WTC11 (cell line): ENCODE data around the gene FCMR. TPM values are rescaled to one million over a fixed set of nuclear protein-coding genes. Genes with fewer than 3 reads are reported as not detected.

ENCODE experiments used
- ATAC-seq: fragments of 200-7000 bp; cut with Tn5 transposase; 2 replicates; pipeline ENCODE4 v1.10.0; 2021; ENCODE audit warnings: mild to moderate bottlenecking, moderate library complexity
- CTCF ChIA-PET: fragments of 300-600 bp; sonication (Branson Sonifier 250); formaldehyde crosslinking; loops from one replicate; lab custom pipeline; 2021; ENCODE audit warnings: antibody characterized with exemption; lab: Charles Lee
- POLR2A ChIA-PET: fragments of 350-600 bp; sonication (Branson Sonifier 250); formaldehyde crosslinking; loops from one replicate; lab custom pipeline; 2021; ENCODE audit warnings: antibody characterized with exemption; lab: Charles Lee
- DNase-seq: peaks from one replicate; pipeline ENCODE4 v3.0.0; 2021; ENCODE audit warnings: low spot score
- H3K27ac Mint-ChIP-seq: 2 replicates; pipeline ENCODE4 v1.8.0; 2021; ENCODE audit warnings: mixed read lengths
- H3K27me3 Mint-ChIP-seq: 2 replicates; pipeline ENCODE4 v1.8.0; 2021; ENCODE audit warnings: low read depth, mild to moderate bottlenecking, moderate library complexity, mixed read lengths
- H3K36me3 Mint-ChIP-seq: 2 replicates; pipeline ENCODE4 v1.8.0; 2021; ENCODE audit warnings: mixed read lengths
- H3K4me1 Mint-ChIP-seq: 2 replicates; pipeline ENCODE4 v1.8.0; 2022; ENCODE audit warnings: mixed read lengths
- H3K4me3 Mint-ChIP-seq: 2 replicates; pipeline ENCODE4 v1.8.0; 2021; ENCODE audit warnings: mild to moderate bottlenecking, moderate library complexity, mixed read lengths
- H3K9me3 Mint-ChIP-seq: 2 replicates; pipeline ENCODE4 v1.8.0; 2021; ENCODE audit warnings: mixed read lengths
- ATF1 ChIP-seq: sonication (generic); formaldehyde crosslinking; IDR thresholded peaks from 2 replicates; pipeline ENCODE4 v1.8.1; 2023; ENCODE audit warnings: mild to moderate bottlenecking, moderate library complexity, missing genetic modification reagents
- CREM ChIP-seq: sonication (generic); formaldehyde crosslinking; IDR thresholded peaks from 2 replicates; pipeline ENCODE4 v1.8.1; 2022; ENCODE audit warnings: mild to moderate bottlenecking, missing genetic modification reagents, moderate library complexity
- ELF4 ChIP-seq: sonication (generic); formaldehyde crosslinking; IDR thresholded peaks from 2 replicates; pipeline ENCODE4 v1.8.1; 2022; ENCODE audit warnings: low read depth, mild to moderate bottlenecking, moderate library complexity, missing genetic modification reagents
- FOXJ3 ChIP-seq: sonication (generic); formaldehyde crosslinking; IDR thresholded peaks from 2 replicates; pipeline ENCODE4 v1.9.0; 2021; ENCODE audit warnings: missing genetic modification reagents, mild to moderate bottlenecking, borderline replicate concordance
- FOXK1 ChIP-seq: sonication (generic); formaldehyde crosslinking; IDR thresholded peaks from 2 replicates; pipeline ENCODE4 v1.8.0; 2022; ENCODE audit warnings: mild to moderate bottlenecking, moderate library complexity, missing genetic modification reagents
- GABPB1 ChIP-seq: sonication (generic); formaldehyde crosslinking; IDR thresholded peaks from 2 replicates; pipeline ENCODE4 v1.8.1; 2023; ENCODE audit warnings: mild to moderate bottlenecking, missing genetic modification reagents
- HMGXB4 ChIP-seq: sonication (generic); formaldehyde crosslinking; IDR thresholded peaks from 2 replicates; pipeline ENCODE4 v1.8.1; 2023; ENCODE audit warnings: mild to moderate bottlenecking, moderate library complexity, missing genetic modification reagents
- JUN ChIP-seq: sonication (generic); formaldehyde crosslinking; IDR thresholded peaks from 2 replicates; pipeline ENCODE4 v1.8.0; 2023; ENCODE audit warnings: mild to moderate bottlenecking, missing genetic modification reagents
- NFE2L1 ChIP-seq: sonication (generic); formaldehyde crosslinking; IDR thresholded peaks from 2 replicates; pipeline ENCODE4 v1.8.1; 2023; ENCODE audit warnings: missing genetic modification reagents
- NFYB ChIP-seq: sonication (generic); formaldehyde crosslinking; conservative IDR thresholded peaks from 2 replicates; pipeline ENCODE4 v1.8.0; 2022; ENCODE audit warnings: low read depth, missing genetic modification reagents
- SP1 ChIP-seq: sonication (generic); formaldehyde crosslinking; conservative IDR thresholded peaks from 2 replicates; pipeline ENCODE4 v1.8.1; 2022; ENCODE audit warnings: missing genetic modification reagents
- USF1 ChIP-seq: sonication (generic); formaldehyde crosslinking; IDR thresholded peaks from 2 replicates; pipeline ENCODE4 v1.8.0; 2022; ENCODE audit warnings: mild to moderate bottlenecking, missing genetic modification reagents
- USF2 ChIP-seq: sonication (generic); formaldehyde crosslinking; IDR thresholded peaks from 2 replicates; pipeline ENCODE4 v1.8.1; 2023; ENCODE audit warnings: mild to moderate bottlenecking, missing genetic modification reagents, moderate library complexity
- ZNF396 ChIP-seq: fragments of 250-450 bp; sonication (Bioruptor Pico); IDR thresholded peaks from 2 replicates; pipeline ENCODE4 v1.8.0; 2021; ENCODE audit warnings: mild to moderate bottlenecking, moderate library complexity, borderline replicate concordance
- ZNF512 ChIP-seq: sonication (generic); formaldehyde crosslinking; IDR thresholded peaks from 2 replicates; pipeline ENCODE4 v1.8.1; 2022; ENCODE audit warnings: missing genetic modification reagents, borderline replicate concordance
- total RNA-seq: library from RNA; stranded (reverse); gene quantifications from 3 replicates; pipeline ENCODE4 v1.2.3, GENCODE V29; 2021
- TF ChIP-seq, protein P1 (sequence below): sonication (generic); formaldehyde crosslinking; IDR thresholded peaks from 2 replicates; pipeline ENCODE4 v1.8.1; 2023; ENCODE audit warnings: mild to moderate bottlenecking, missing genetic modification reagents, moderate library complexity
- TF ChIP-seq, protein P2 (sequence below): fragments of 250-450 bp; sonication (Bioruptor Pico); IDR thresholded peaks from 2 replicates; pipeline ENCODE4 v1.8.0; 2021; ENCODE audit warnings: mild to moderate bottlenecking
- TF ChIP-seq, protein P3 (sequence below): sonication (generic); formaldehyde crosslinking; IDR thresholded peaks from 2 replicates; pipeline ENCODE4 v1.8.1; 2022; ENCODE audit warnings: mild to moderate bottlenecking, moderate library complexity, missing genetic modification reagents
- TF ChIP-seq, protein P4 (sequence below): sonication (generic); formaldehyde crosslinking; IDR thresholded peaks from 2 replicates; pipeline ENCODE4 v1.8.0; 2023; ENCODE audit warnings: mild to moderate bottlenecking, missing genetic modification reagents

FCMR gene
- total RNA-seq, 1 experiment from 2014 or later = 1.0 TPM

GRCh38 chr1:206895837-206896242 is 25.9 kb downstream of the FCMR start:
- no peak for ATAC-seq
- no peak overlapping the region for H3K4me3 Mint-ChIP-seq
- H3K27me3 Mint-ChIP-seq = no peaks in the 10 kb centered on the region
- H3K9me3 Mint-ChIP-seq = no peaks in the 10 kb centered on the region
- ChIA-PET CTCF (interaction anchor here (0.9 to 2.6 kb wide), 4 partner anchors 11 to 36 kb away, joined by 3 to 11 read pairs (median 5); no protein-coding TSS in a partner anchor), POLR2A (no interaction called here)
- TF ChIP-seq NFE2L1 (CRISPR knock-in tag) (no peak), GABPB1 (CRISPR knock-in tag) (no peak), USF2 (CRISPR knock-in tag) (no peak), ZNF512 (CRISPR knock-in tag) (no peak), NFYB (no peak), JUN (CRISPR knock-in tag) (no peak), ZNF396 (CRISPR knock-in tag) (no peak), HMGXB4 (CRISPR knock-in tag) (no peak)
- TF ChIP-seq, protein P1, sequence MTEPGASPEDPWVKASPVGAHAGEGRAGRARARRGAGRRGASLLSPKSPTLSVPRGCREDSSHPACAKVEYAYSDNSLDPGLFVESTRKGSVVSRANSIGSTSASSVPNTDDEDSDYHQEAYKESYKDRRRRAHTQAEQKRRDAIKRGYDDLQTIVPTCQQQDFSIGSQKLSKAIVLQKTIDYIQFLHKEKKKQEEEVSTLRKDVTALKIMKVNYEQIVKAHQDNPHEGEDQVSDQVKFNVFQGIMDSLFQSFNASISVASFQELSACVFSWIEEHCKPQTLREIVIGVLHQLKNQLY (CRISPR knock-in tag) = no peak
- TF ChIP-seq, protein P2, sequence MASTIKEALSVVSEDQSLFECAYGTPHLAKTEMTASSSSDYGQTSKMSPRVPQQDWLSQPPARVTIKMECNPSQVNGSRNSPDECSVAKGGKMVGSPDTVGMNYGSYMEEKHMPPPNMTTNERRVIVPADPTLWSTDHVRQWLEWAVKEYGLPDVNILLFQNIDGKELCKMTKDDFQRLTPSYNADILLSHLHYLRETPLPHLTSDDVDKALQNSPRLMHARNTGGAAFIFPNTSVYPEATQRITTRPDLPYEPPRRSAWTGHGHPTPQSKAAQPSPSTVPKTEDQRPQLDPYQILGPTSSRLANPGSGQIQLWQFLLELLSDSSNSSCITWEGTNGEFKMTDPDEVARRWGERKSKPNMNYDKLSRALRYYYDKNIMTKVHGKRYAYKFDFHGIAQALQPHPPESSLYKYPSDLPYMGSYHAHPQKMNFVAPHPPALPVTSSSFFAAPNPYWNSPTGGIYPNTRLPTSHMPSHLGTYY (CRISPR knock-in tag) = no peak
- TF ChIP-seq, protein P3, sequence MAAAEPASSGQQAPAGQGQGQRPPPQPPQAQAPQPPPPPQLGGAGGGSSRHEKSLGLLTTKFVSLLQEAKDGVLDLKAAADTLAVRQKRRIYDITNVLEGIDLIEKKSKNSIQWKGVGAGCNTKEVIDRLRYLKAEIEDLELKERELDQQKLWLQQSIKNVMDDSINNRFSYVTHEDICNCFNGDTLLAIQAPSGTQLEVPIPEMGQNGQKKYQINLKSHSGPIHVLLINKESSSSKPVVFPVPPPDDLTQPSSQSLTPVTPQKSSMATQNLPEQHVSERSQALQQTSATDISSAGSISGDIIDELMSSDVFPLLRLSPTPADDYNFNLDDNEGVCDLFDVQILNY = no peak
- peaks cover 10% of the 10 kb centered on the region for H3K4me1 Mint-ChIP-seq
- H3K27ac Mint-ChIP-seq = no peak overlapping the region
- no peaks in the 10 kb centered on the region for H3K36me3 Mint-ChIP-seq
- no peak for DNase-seq

- Mint-ChIP-seq H3K4me1 (peaks cover 16% of the 10 kb centered on the region), H3K36me3 (no peaks in the 10 kb centered on the region)
- POLR2A ChIA-PET = no interaction called here
- TF ChIP-seq ATF1 (CRISPR knock-in tag) = no peak
- TF ChIP-seq, protein P4, sequence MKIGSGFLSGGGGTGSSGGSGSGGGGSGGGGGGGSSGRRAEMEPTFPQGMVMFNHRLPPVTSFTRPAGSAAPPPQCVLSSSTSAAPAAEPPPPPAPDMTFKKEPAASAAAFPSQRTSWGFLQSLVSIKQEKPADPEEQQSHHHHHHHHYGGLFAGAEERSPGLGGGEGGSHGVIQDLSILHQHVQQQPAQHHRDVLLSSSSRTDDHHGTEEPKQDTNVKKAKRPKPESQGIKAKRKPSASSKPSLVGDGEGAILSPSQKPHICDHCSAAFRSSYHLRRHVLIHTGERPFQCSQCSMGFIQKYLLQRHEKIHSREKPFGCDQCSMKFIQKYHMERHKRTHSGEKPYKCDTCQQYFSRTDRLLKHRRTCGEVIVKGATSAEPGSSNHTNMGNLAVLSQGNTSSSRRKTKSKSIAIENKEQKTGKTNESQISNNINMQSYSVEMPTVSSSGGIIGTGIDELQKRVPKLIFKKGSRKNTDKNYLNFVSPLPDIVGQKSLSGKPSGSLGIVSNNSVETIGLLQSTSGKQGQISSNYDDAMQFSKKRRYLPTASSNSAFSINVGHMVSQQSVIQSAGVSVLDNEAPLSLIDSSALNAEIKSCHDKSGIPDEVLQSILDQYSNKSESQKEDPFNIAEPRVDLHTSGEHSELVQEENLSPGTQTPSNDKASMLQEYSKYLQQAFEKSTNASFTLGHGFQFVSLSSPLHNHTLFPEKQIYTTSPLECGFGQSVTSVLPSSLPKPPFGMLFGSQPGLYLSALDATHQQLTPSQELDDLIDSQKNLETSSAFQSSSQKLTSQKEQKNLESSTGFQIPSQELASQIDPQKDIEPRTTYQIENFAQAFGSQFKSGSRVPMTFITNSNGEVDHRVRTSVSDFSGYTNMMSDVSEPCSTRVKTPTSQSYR (CRISPR knock-in tag) = no peak
- TF ChIP-seq CREM = no peak
- TF ChIP-seq USF1 (CRISPR knock-in tag) = no peak
- TF ChIP-seq FOXJ3 (CRISPR knock-in tag) = no peak
- TF ChIP-seq SP1 (CRISPR knock-in tag) = no peak
- no peak for TF ChIP-seq FOXK1 (CRISPR knock-in tag)
- no peak for TF ChIP-seq ELF4 (CRISPR knock-in tag)
- TF ChIP-seq HMGXB4 (CRISPR knock-in tag) = no peak
Measured at GRCh38 chr1:206895325-206895724, 26.4 kb downstream of the FCMR start.

More at GRCh38 chr1:206895325-206895724, 26.4 kb downstream of the FCMR start:
- DNase-seq (no peak), ATAC-seq (no peak)
- Mint-ChIP-seq H3K9me3 (no peaks in the 10 kb centered on the region), H3K4me3 (no peak overlapping the region), H3K27me3 (no peaks in the 10 kb centered on the region), H3K27ac (no peak overlapping the region)
- CTCF ChIA-PET = interaction anchor here (0.9 to 2.6 kb wide), 4 partner anchors 12 to 36 kb away, joined by 3 to 11 read pairs (median 5); no protein-coding TSS in a partner anchor
